NT2/D1 (cell line): Measurements from ENCODE around the gene TNFRSF1B.

Source experiments
- SUZ12 ChIP-seq: IDR thresholded peaks from 2 replicates; pipeline ENCODE4 v1.6.1; 2011; ENCODE audit not compliant: insufficient read length, insufficient read depth; ENCODE audit errors: extremely low read depth
- YY1 ChIP-seq: IDR thresholded peaks from 2 replicates; pipeline ENCODE4 v1.6.1; 2011; ENCODE audit not compliant: insufficient read length, insufficient read depth
- ZNF274 ChIP-seq: IDR thresholded peaks from 2 replicates; pipeline ENCODE4 v1.6.1; 2011; ENCODE audit warnings: mild to moderate bottlenecking, low read depth, low read length

DNA sequence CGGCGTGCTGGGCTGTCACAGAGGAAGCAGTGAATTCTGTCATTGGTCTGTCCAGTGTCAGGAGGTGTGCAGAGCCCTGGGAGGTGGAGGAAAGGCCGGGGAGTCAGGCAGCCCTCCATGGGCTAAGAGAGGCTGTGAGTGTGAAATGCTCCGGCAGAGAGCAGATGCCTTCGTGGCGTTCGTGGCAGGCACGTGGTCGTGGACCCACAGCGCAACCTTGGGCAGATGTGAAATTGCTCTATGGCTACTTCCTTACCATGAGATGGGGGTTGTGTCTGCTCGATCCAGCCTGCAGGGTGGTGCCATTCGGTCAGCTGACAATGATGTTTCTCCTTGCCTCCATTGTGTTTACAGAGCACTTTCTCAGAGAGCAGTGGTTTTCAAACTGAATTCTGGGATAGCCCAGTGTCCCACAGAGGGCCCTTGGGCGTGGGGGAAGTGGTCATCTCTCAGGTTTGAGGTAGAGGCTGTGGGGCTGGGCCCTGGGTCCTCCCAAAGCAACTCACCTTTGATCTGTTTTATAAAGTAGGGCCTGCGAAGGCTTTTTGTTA, 27.9 kb downstream of the TNFRSF1B start:
- TF ChIP-seq YY1 (no peak), SUZ12 (no peak), ZNF274 (no peak)
